Measurements from ENCODE around the gene NFE2L1. TPM values are rescaled to one million over a fixed set of nuclear protein-coding genes. Genes with fewer than 3 reads are reported as not detected.

Gene NFE2L1
- total RNA-seq, 4 donors from 2014 or later: 144 to 255 (median 168) TPM

DNA sequence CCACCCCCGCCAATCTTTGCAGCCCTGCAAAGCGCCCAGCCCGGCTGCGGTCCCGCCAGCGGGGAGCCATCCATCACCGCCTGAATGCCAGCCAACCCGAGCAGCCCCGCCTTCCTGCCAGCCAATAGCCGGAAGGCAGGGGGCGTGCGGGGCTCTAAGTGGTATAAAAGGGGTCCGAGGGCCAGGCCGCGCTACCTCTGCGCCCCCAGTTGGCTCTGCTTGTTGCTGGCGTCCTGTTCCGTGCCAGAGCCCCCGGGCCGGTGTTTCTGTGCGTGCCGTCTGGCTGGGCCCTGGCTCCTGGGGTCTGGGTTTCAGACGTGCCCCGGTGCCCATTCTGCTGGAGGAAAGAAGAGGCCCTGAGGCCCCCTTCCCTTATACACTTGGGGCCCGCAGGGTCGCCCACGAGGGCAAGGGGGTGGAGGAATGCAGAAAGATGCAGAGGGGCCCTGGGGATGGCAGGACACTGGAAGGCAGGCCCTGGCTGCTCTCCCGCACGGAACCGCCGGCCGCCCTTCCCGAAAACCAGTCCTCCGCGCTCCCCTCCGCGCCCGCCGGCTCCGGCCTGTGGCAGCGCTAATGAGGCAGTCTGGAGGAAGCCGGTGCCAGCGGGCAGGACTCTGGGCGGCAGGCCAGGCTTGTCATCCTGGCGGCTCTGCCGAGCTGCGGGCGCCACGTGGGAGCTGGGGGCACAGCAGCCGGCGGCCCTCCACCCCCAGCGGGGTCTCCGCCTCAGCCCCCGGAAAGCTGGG, 24.6 kb upstream of the NFE2L1 start:
- peak; percentile 54 for ATAC-seq (ENCODE audit: low FRiP score)
- peak; percentile 59 for DNase-seq (ENCODE audit: low spot score)
- TF ChIP-seq, protein P1, sequence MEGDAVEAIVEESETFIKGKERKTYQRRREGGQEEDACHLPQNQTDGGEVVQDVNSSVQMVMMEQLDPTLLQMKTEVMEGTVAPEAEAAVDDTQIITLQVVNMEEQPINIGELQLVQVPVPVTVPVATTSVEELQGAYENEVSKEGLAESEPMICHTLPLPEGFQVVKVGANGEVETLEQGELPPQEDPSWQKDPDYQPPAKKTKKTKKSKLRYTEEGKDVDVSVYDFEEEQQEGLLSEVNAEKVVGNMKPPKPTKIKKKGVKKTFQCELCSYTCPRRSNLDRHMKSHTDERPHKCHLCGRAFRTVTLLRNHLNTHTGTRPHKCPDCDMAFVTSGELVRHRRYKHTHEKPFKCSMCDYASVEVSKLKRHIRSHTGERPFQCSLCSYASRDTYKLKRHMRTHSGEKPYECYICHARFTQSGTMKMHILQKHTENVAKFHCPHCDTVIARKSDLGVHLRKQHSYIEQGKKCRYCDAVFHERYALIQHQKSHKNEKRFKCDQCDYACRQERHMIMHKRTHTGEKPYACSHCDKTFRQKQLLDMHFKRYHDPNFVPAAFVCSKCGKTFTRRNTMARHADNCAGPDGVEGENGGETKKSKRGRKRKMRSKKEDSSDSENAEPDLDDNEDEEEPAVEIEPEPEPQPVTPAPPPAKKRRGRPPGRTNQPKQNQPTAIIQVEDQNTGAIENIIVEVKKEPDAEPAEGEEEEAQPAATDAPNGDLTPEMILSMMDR (IDR thresholded peaks at IDR 0.05): no peak

DNA sequence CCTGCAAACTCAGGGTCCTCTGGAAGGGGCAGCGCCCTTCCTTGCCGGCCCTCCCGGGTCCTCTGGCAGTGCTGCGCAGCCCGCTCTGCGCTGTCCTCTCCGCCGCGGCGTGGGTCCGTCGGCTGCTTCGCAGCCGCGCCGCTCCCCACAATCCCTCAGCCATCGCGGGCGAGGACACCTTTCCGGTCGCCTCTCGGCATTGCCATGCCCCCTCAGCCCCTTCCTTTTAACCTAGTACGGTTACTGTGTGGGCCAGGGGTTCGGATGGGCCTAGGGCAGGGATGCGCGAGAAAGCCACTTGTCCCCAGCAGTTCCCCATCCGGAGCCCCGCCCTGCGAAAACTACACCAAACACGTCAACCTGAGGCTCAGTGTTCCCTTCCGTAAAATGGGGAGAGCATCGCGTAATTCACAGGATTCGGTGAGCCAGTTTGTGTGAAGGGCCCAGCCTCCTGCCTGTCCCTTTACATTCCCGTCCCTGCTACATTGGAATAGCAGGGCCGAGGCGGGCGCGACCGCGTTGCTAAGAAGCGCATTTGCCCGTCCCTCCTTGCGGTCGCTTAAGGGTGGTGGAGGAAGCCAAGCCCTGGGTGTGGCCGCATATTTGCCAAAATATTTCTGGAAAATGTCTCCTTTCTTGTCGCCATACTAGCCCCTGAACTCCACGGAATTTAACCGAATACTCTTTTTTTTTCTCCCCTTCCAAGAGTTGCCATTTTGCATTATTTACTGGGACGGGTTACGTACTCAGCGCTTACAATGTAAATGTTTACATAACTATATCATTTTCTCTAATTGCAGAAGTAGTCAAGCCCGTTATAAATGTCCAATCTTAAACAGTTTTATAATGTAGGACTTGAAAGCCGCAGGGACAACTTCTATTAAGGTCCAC, 23.8 kb upstream of the NFE2L1 start:
- DNase-seq (ENCODE audit: low spot score) (no peak), ATAC-seq (ENCODE audit: low FRiP score) (no peak)
- TF ChIP-seq, protein P1 (IDR thresholded peaks at IDR 0.05): no peak

DNA sequence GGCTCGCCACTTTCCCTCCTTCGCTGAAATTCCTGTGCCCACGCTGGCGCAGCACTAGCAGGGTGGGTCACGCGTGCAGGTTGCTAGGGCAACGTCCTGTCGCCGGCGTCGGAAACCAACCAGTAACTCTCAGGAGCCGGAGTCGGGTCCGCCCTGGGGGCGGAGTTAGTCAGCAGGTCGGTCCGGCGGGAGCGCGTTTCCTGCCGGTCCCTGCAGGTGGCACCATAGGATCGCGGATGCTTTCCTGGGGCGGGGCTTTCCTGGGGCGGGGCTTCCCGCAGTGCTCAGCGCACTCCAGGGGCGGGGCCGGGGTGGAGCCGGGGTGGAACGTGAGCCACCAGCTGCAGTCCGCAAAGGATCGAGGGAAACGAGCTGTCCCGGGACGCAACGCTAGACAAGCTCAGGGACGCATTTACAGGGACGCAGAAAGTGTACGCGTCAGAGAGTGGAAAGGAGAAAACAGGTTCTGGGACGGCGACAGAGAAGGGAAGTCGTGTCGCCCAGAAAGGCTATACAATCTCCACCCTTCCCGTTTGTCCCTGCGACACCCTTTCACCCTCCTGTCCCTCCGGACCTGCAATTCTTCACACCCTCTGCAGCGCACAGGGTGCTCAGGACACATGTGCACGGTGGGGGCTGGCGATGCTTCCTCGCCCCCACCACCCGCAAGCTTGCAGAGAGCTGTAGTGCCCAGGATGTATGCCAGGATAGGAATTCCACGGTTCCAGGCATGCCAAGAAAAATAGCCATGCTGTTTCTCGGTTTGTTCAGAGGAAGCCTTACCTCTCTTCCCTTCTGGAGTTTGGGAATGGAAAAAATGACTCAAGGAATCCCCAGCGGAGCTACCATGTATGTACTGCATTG, 22.9 kb upstream of the NFE2L1 start:
- peak; percentile 92 for DNase-seq (ENCODE audit: low spot score)
- TF ChIP-seq, protein P1 (IDR thresholded peaks at IDR 0.05): no peak

DNA sequence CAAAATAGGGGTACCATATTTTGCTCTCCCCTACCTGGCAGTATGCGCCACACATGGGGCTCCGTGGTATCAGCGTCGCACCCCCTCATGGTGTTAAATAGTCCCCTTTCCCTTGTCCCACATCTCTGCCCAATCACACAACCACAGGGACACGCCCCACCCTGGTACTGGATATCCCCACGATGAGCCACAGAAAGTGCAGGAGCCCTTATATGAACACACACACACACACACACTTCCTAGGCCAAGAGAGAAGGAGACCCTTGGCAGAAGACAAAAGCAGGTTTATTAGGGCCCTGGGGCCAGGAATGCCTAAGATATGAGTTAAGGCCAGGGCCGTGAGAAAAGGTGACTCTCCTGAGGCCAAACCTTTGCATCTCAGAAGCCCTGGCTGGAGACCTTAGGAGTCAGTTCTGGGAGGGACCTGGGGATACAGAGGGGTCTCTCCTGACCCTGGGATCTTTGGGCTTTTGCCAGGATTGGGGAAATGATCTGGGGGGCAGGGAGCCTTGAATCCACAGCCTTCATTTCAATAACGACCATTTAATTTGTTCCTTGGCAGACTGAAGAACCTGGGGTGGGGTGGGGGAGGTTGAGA, 22.2 kb upstream of the NFE2L1 start:
- TF ChIP-seq, protein P1 (IDR thresholded peaks at IDR 0.05): no peak
- no peak for ATAC-seq (ENCODE audit: low FRiP score)
- DNase-seq (ENCODE audit: low spot score): no peak

More for the DNA sequence above, 22.9 kb upstream of the NFE2L1 start:
- ATAC-seq (ENCODE audit: low FRiP score): peak; percentile 89

DNA sequence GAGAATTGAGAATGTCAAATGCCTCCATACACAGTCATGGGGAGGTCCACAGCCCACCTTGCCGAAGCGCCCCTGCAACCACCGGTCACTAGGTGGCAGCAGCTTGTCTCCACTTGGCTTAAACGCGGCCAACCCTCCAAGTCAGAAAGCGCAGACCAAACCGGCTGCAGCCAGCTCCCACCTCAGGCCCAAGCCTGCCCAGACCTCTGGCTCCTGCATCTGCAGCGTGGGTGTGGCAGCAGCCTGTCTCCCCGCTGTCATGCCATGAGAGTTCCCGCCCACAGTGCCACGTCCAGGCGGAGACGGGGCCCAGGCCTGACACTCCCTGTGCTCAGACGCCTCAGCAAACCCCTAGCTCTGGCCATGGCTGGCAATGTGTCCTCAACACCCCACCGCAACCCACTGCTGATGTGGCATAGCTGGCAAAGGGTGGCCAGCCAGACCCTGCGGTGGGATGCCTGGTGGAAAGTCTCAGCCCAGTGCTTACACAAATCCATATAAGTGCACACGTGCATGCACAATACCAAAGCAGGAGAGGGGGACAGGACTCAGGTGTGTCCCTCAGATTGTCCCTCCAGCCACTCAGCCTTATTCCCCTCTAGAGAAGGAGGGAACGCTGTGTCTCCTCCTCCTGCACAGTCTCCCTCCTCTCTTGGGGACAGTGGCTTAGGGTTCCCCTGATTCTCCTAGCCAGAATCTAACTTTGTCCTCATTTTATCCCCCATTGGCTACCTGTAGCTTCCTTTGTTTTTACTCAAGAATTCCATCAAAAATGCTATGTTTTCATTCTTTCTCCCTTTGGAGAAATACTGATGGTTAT, 21.4 kb upstream of the NFE2L1 start:
- peak; percentile 62 for DNase-seq (ENCODE audit: low spot score)
- ATAC-seq (ENCODE audit: low FRiP score): peak; percentile 25
- TF ChIP-seq, protein P1 (IDR thresholded peaks at IDR 0.05): peak in 2 of 3 donors; percentile 37 to 84
